ENCODE data around the gene RPS21. TPM values are rescaled to one million over a fixed set of nuclear protein-coding genes. Genes with fewer than 3 reads are reported as not detected.
A peak's percentile ranks its signal among the peaks of the same experiment; 100 is the strongest.

The RPS21 gene
- total and polyA plus RNA-seq, 2 of the 13 experiments (the other 11 are each of a cell fraction or from before 2014, with no cell fraction given), result 2,647 to 11,063 TPM

DNA sequence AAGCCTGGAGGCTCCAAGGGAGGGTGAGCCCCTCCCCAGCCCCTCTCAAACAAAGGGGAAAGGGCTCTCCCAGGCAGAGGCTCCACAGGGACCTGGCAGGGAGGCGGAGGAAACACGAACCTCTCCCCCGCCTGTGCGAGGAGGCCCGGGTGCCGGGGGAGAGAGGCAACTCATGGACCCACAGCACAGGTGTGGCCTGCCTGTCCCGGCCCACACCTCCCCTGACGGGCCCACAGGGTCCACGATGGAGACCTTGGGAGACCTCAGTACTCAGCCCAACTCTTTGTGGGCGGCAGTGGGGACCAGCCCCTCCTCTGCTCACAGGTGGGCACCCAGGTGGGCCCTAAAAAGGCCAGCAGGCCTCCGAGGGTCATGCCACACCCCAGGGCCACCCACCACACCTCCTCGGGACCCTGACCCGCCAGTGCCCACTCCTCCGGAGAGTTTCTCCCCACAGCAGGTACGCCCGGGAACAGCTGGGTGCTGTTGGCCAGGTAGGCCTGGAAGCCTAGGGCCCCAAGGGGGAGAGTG lies 32.0 kb upstream of the RPS21 start (continued):
- TF ChIP-seq, protein P1, sequence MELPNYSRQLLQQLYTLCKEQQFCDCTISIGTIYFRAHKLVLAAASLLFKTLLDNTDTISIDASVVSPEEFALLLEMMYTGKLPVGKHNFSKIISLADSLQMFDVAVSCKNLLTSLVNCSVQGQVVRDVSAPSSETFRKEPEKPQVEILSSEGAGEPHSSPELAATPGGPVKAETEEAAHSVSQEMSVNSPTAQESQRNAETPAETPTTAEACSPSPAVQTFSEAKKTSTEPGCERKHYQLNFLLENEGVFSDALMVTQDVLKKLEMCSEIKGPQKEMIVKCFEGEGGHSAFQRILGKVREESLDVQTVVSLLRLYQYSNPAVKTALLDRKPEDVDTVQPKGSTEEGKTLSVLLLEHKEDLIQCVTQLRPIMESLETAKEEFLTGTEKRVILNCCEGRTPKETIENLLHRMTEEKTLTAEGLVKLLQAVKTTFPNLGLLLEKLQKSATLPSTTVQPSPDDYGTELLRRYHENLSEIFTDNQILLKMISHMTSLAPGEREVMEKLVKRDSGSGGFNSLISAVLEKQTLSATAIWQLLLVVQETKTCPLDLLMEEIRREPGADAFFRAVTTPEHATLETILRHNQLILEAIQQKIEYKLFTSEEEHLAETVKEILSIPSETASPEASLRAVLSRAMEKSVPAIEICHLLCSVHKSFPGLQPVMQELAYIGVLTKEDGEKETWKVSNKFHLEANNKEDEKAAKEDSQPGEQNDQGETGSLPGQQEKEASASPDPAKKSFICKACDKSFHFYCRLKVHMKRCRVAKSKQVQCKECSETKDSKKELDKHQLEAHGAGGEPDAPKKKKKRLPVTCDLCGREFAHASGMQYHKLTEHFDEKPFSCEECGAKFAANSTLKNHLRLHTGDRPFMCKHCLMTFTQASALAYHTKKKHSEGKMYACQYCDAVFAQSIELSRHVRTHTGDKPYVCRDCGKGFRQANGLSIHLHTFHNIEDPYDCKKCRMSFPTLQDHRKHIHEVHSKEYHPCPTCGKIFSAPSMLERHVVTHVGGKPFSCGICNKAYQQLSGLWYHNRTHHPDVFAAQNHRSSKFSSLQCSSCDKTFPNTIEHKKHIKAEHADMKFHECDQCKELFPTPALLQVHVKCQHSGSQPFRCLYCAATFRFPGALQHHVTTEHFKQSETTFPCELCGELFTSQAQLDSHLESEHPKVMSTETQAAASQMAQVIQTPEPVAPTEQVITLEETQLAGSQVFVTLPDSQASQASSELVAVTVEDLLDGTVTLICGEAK (IDR thresholded peaks at IDR 0.05), result no peak
- TF ChIP-seq, protein P1 (CRISPR knock-in tag; IDR thresholded peaks at IDR 0.05), result 0 out of 2 replicates have a peak, but pooled peaks have one; percentile 12
- no peak for TF ChIP-seq SALL2 (CRISPR knock-in tag; IDR thresholded peaks at IDR 0.05)
- TF ChIP-seq, protein P2, sequence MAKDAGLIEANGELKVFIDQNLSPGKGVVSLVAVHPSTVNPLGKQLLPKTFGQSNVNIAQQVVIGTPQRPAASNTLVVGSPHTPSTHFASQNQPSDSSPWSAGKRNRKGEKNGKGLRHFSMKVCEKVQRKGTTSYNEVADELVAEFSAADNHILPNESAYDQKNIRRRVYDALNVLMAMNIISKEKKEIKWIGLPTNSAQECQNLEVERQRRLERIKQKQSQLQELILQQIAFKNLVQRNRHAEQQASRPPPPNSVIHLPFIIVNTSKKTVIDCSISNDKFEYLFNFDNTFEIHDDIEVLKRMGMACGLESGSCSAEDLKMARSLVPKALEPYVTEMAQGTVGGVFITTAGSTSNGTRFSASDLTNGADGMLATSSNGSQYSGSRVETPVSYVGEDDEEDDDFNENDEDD (CRISPR knock-in tag; IDR thresholded peaks at IDR 0.05; ENCODE audit: borderline replicate concordance), result no peak
- 0 out of 2 replicates have a peak, but pooled peaks have one; percentile 25 for TF ChIP-seq DR1 (CRISPR knock-in tag; IDR thresholded peaks at IDR 0.05)
- TF ChIP-seq ZNF543 (CRISPR knock-in tag; IDR thresholded peaks at IDR 0.05), result no peak
- no peak for TF ChIP-seq NCOA1 (CRISPR knock-in tag; IDR thresholded peaks at IDR 0.05)
- TF ChIP-seq ATF1 (CRISPR knock-in tag; IDR thresholded peaks at IDR 0.05), result no peak
- no peak for TF ChIP-seq TCF7L2 (IDR thresholded peaks at IDR 0.05; ENCODE audit: low read depth, low read length)
- TF ChIP-seq PITX1 (CRISPR knock-in tag; IDR thresholded peaks at IDR 0.05), result no peak
- no peak for TF ChIP-seq KDM6A (CRISPR knock-in tag; IDR thresholded peaks at IDR 0.05; ENCODE audit: low read depth)
- no peak for TF ChIP-seq PCBP1 (IDR thresholded peaks at IDR 0.05; ENCODE audit: borderline replicate concordance, low read depth, low read length)
- TF ChIP-seq, protein P3, sequence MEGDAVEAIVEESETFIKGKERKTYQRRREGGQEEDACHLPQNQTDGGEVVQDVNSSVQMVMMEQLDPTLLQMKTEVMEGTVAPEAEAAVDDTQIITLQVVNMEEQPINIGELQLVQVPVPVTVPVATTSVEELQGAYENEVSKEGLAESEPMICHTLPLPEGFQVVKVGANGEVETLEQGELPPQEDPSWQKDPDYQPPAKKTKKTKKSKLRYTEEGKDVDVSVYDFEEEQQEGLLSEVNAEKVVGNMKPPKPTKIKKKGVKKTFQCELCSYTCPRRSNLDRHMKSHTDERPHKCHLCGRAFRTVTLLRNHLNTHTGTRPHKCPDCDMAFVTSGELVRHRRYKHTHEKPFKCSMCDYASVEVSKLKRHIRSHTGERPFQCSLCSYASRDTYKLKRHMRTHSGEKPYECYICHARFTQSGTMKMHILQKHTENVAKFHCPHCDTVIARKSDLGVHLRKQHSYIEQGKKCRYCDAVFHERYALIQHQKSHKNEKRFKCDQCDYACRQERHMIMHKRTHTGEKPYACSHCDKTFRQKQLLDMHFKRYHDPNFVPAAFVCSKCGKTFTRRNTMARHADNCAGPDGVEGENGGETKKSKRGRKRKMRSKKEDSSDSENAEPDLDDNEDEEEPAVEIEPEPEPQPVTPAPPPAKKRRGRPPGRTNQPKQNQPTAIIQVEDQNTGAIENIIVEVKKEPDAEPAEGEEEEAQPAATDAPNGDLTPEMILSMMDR (CRISPR knock-in tag; IDR thresholded peaks at IDR 0.05), result no peak
- no peak for TF ChIP-seq ZMYM4 (CRISPR knock-in tag; IDR thresholded peaks at IDR 0.05)
- no peak for TF ChIP-seq ZNF17 (CRISPR knock-in tag; IDR thresholded peaks at IDR 0.05)
- TF ChIP-seq TP53 (CRISPR knock-in tag; conservative IDR thresholded peaks at IDR 0.05), result no peak
- no peak for TF ChIP-seq CBX1 (IDR thresholded peaks at IDR 0.05; ENCODE audit: low read depth)
- no peak for TF ChIP-seq GLI4 (CRISPR knock-in tag; IDR thresholded peaks at IDR 0.05; ENCODE audit: borderline replicate concordance)
- TF ChIP-seq KMT2B (CRISPR knock-in tag; IDR thresholded peaks at IDR 0.05), result no peak
- TF ChIP-seq TBX2 (CRISPR knock-in tag; IDR thresholded peaks at IDR 0.05; ENCODE audit: borderline replicate concordance), result peak; percentile 15; the same call in 1 of the 2 replicates
- TF ChIP-seq RARA (CRISPR knock-in tag; IDR thresholded peaks at IDR 0.05), result no peak

Measured in HepG2 (cell line).